Smooth muscle cell (in vitro differentiated cells): ENCODE results near the gene SEMA5B. TPM values are rescaled to one million over a fixed set of nuclear protein-coding genes. Genes with fewer than 3 reads are reported as not detected.

Experiments used
- DNase-seq: peaks from one replicate; lab custom pipeline; 2025; ENCODE audit not compliant: unreplicated experiment; lab: John Stamatoyannopoulos, UW
- H2AFZ ChIP-seq: fragments of 200-600 bp; sonication (generic); 2 replicates; pipeline ENCODE4 v1.6.0; 2016; ENCODE audit warnings: antibody characterized with exemption, low read depth, mild to moderate bottlenecking
- H3F3A ChIP-seq: fragments of 200-600 bp; sonication (generic); 2 replicates; pipeline ENCODE4 v1.6.0; 2017; ENCODE audit warnings: antibody characterized with exemption, low read depth
- H3K27ac ChIP-seq: fragments of 200-600 bp; sonication (generic); 2 replicates; pipeline ENCODE4 v1.5.1; 2016; ENCODE audit warnings: low read depth, mild to moderate bottlenecking
- H3K27me3 ChIP-seq: fragments of 200-600 bp; sonication (generic); 2 replicates; pipeline ENCODE4 v1.6.1; 2016; ENCODE audit warnings: low read depth, mild to moderate bottlenecking
- H3K36me3 ChIP-seq: fragments of 200-600 bp; sonication (generic); 2 replicates; pipeline ENCODE4 v1.5.1; 2016; ENCODE audit warnings: low read depth
- H3K4me1 ChIP-seq: fragments of 200-600 bp; sonication (generic); 2 replicates; pipeline ENCODE4 v1.5.1; 2016; ENCODE audit warnings: low read depth
- H3K4me2 ChIP-seq: fragments of 200-600 bp; sonication (generic); 2 replicates; pipeline ENCODE4 v1.6.0; 2016; ENCODE audit warnings: mild to moderate bottlenecking
- H3K4me3 ChIP-seq: fragments of 200-600 bp; sonication (generic); 2 replicates; pipeline ENCODE4 v1.5.1; 2016; ENCODE audit warnings: mild to moderate bottlenecking
- H3K79me2 ChIP-seq: fragments of 200-600 bp; sonication (generic); 2 replicates; pipeline ENCODE4 v1.6.0; 2016; ENCODE audit warnings: low read depth, mild to moderate bottlenecking
- H3K9ac ChIP-seq: fragments of 200-600 bp; sonication (generic); 2 replicates; pipeline ENCODE4 v1.6.0; 2016; ENCODE audit warnings: low read depth
- H3K9me3 ChIP-seq: fragments of 200-600 bp; sonication (generic); replicated peaks from 2 replicates; pipeline ENCODE4 v1.5.1; 2016; ENCODE audit warnings: low read depth
- H4K20me1 ChIP-seq: fragments of 200-600 bp; sonication (generic); 2 replicates; pipeline ENCODE4 v1.6.0; 2016; ENCODE audit warnings: low read depth
- WGBS: methylation state at CpG from one replicate; pipeline ENCODE4 v1.1.7; 2016; ENCODE audit warnings: low lambda C conversion rate; 5-methylcytosine and 5-hydroxymethylcytosine counted together
- polyA plus RNA-seq: library from polyadenylated mRNA; unstranded; fragments of >200 nt; fragmentation: Nextera tagmentation; extraction: Ambion mirVana; gene quantifications from 2 replicates; pipeline ENCODE4 v1.2.1, GENCODE V29; 2016
- total RNA-seq: library from RNA; depleted of rRNA; stranded (reverse); fragments of >200 nt; gene quantifications from 2 replicates; pipeline ENCODE4 v1.2.3, GENCODE V29; 2014
- TF ChIP-seq, protein P1 (sequence below): fragments of 200-600 bp; sonication (generic); IDR thresholded peaks from 2 replicates; pipeline ENCODE4 v1.5.1; 2017; ENCODE audit warnings: borderline replicate concordance, mild to moderate bottlenecking, antibody characterized with exemption; ENCODE audit not compliant: insufficient read depth, poor library complexity, severe bottlenecking

Gene SEMA5B
- total and polyA plus RNA-seq, 2 experiments from 2014 or later: not detected

DNA sequence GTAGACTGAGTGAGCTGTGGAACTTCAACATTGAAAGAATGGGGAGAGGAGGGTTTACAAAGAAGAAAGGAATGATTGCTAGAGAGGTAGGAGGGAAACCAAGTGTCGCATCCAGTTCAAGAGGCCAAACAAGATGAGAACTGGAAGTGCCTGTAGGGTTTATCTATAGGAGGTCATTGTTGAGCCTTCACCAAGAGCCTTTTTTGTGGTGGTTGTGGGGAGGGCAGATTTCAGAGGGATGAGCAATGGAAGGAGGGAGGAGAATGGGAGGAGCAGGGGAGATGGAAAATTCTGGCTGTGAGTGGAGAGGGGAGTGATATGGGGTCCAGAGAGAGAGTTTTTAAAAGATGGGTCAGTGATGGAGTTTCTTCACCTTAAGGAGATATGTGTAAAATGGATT lies 47.8 kb upstream of the SEMA5B start:
- H3K9ac ChIP-seq: no peak overlapping the region
- H2AFZ ChIP-seq: no peak overlapping the region
- H3K9me3 ChIP-seq: no peaks in the 10 kb centered on the region
- WGBS: 50% methylated on average over 1 of the region's 1 CpG
- H3K36me3 ChIP-seq: no peaks in the 10 kb centered on the region
- H4K20me1 ChIP-seq: peaks cover 97% of the 10 kb centered on the region
- peak overlapping the region; percentile 40 for H3K4me2 ChIP-seq
- no peaks in the 10 kb centered on the region for H3K27me3 ChIP-seq
- H3F3A ChIP-seq: peaks cover 15% of the 10 kb centered on the region
- peak overlapping the region; percentile 37 for H3K27ac ChIP-seq
- TF ChIP-seq, protein P1, sequence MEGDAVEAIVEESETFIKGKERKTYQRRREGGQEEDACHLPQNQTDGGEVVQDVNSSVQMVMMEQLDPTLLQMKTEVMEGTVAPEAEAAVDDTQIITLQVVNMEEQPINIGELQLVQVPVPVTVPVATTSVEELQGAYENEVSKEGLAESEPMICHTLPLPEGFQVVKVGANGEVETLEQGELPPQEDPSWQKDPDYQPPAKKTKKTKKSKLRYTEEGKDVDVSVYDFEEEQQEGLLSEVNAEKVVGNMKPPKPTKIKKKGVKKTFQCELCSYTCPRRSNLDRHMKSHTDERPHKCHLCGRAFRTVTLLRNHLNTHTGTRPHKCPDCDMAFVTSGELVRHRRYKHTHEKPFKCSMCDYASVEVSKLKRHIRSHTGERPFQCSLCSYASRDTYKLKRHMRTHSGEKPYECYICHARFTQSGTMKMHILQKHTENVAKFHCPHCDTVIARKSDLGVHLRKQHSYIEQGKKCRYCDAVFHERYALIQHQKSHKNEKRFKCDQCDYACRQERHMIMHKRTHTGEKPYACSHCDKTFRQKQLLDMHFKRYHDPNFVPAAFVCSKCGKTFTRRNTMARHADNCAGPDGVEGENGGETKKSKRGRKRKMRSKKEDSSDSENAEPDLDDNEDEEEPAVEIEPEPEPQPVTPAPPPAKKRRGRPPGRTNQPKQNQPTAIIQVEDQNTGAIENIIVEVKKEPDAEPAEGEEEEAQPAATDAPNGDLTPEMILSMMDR: no peak
- H3K4me1 ChIP-seq: peaks cover 20% of the 10 kb centered on the region
- no peak overlapping the region for H3K4me3 ChIP-seq
- peaks cover 92% of the 10 kb centered on the region for H3K79me2 ChIP-seq
- no peak for DNase-seq

DNA sequence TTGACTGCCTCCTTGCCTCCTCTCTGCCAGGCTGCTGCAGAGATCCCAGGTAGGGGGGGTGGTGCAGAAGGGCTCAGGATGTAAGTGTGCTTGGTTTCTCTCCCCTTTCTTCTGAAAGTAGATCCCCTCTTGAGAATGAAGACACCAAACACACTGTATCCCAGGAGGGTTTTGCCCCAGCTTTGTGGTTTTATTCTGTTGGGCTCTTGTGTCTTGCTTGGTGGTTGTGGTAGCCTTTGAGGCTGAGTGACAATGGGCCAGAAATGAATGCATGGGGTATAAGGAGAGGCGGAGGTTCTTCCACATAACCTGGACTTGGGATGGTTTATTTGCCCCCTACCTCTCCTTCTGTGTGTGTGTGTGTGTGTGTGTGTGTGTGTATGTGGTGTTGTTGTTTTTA lies 45.0 kb upstream of the SEMA5B start:
- Histone ChIP-seq H3K9ac (no peak overlapping the region), H4K20me1 (peaks cover 99% of the 10 kb centered on the region), H3K27me3 (no peaks in the 10 kb centered on the region), H3K27ac (no peak overlapping the region), H3K4me1 (peaks cover 25% of the 10 kb centered on the region), H3K4me2 (no peak overlapping the region), H3F3A (peaks cover 15% of the 10 kb centered on the region), H2AFZ (no peak overlapping the region), H3K79me2 (peaks cover 100% of the 10 kb centered on the region), H3K4me3 (no peak overlapping the region), H3K36me3 (no peaks in the 10 kb centered on the region), H3K9me3 (no peaks in the 10 kb centered on the region)
- 100% methylated on average over 1 of the region's 1 CpG for WGBS
- TF ChIP-seq, protein P1: no peak
- no peak for DNase-seq

DNA sequence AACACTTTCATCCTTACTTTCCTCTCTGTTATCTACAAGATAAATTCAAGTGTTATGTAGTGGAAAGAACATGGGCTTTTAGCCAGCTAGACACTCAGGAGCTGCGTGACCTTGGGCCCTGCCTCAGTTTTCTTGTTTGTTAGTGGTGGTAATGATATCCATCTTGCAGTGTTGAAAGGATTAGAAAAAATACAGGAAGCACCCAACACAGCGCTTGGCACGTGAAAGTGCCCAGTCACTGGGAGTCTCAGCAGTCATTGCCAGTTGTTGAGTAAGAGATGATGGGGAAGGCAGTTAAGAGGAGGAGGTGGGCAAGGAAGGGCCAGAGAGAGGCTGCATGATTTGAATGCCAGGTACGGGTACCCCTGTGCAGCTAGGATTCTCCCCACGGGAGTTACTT lies 44.6 kb upstream of the SEMA5B start:
- no peak overlapping the region for H2AFZ ChIP-seq
- TF ChIP-seq, protein P1: no peak
- no peak overlapping the region for H3K4me3 ChIP-seq
- peaks cover 95% of the 10 kb centered on the region for H4K20me1 ChIP-seq
- peaks cover 25% of the 10 kb centered on the region for H3K4me1 ChIP-seq
- DNase-seq: no peak
- no peak overlapping the region for H3K27ac ChIP-seq
- H3F3A ChIP-seq: peaks cover 15% of the 10 kb centered on the region
- no peaks in the 10 kb centered on the region for H3K36me3 ChIP-seq
- peaks cover 100% of the 10 kb centered on the region for H3K79me2 ChIP-seq
- no peaks in the 10 kb centered on the region for H3K27me3 ChIP-seq
- no peak overlapping the region for H3K9ac ChIP-seq
- no peak overlapping the region for H3K4me2 ChIP-seq
- H3K9me3 ChIP-seq: no peaks in the 10 kb centered on the region
- WGBS: 86% methylated on average over 5 of the region's 5 CpGs

DNA sequence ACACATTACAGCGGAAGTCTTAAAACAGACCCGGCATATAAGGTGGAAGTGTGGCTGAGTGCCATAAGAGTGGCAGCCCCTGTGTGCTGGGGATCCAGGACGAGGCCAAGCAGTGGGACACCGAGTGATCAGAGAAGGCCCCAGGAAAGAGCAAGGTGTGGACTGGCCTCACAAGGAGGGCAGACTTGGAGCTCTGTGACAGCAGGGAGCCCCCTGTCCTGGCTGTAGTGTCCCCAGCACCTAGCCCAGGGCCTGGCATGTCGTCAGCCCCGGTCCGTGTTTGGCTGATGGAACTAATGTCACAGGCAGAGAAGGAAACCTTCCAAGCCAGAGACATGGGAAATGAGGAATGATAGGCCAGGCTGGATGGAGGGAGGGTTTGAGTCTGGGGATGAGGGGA lies 44.0 kb upstream of the SEMA5B start:
- H4K20me1 ChIP-seq: peaks cover 90% of the 10 kb centered on the region
- no peak overlapping the region for H3K9ac ChIP-seq
- H3K4me3 ChIP-seq: no peak overlapping the region
- no peak overlapping the region for H2AFZ ChIP-seq
- H3K4me2 ChIP-seq: no peak overlapping the region
- H3K27ac ChIP-seq: no peak overlapping the region
- DNase-seq: no peak
- no peaks in the 10 kb centered on the region for H3K27me3 ChIP-seq
- no peaks in the 10 kb centered on the region for H3K9me3 ChIP-seq
- 78% methylated on average over 7 of the region's 7 CpGs for WGBS
- H3F3A ChIP-seq: peaks cover 10% of the 10 kb centered on the region
- H3K36me3 ChIP-seq: no peaks in the 10 kb centered on the region
- H3K79me2 ChIP-seq: peaks cover 97% of the 10 kb centered on the region
- H3K4me1 ChIP-seq: peaks cover 22% of the 10 kb centered on the region
- TF ChIP-seq, protein P1: no peak
